ENCODE results near the gene GCNA. TPM values are rescaled to one million over a fixed set of nuclear protein-coding genes. Genes with fewer than 3 reads are reported as not detected.
"Not testable (repeated sequence)": the region's sequence is repeated elsewhere in the genome, so short reads cannot be mapped to it uniquely, and the experiment has no call there.

Gene GCNA
- total RNA-seq, 4 donors from 2014 or later: 3.0 to 15.7 (median 4.9) TPM

GRCh38 chrX:71546879-71547278 lies 31.4 kb upstream of the GCNA start:
- Histone ChIP-seq H3K36me3 (peaks cover 0 to 52% (median 0%) of the 10 kb centered on the region in 3 donors), H3K9me3 (no peaks in the 10 kb centered on the region), H3K4me3 (no peak overlapping the region), H3K27ac (no peak overlapping the region), H3K27me3 (no peaks in the 10 kb centered on the region), H3K4me1 (peaks cover 0 to 14% (median 0%) of the 10 kb centered on the region in 4 donors)
- DNase-seq: no peak
- no peak for TF ChIP-seq POLR2A (IDR thresholded peaks at IDR 0.05)
- no peak for TF ChIP-seq CTCF (IDR thresholded peaks at IDR 0.05)

DNA sequence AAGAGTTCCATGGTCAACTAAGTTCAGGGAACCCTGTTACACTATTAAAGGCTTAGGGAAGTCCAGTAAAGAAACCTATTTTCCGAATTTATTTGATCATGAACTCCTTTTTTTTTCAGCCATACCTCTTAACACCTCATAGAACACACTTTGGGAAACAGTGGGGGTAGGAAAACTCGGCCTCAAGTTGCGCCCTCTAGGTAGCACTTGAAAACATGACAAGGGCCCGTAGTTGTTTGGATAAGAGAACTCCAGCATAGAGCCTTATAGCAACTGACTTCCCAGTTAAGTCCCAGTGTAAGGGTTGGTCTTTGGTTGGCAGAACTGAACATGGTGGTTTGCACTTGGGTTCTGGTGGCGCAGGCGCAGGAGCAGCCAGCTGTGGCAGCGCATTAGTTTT lies 30.9 kb upstream of the GCNA start:
- Histone ChIP-seq H3K36me3 (peaks cover 0 to 54% (median 0%) of the 10 kb centered on the region in 3 donors), H3K27me3 (no peaks in the 10 kb centered on the region), H3K9me3 (no peaks in the 10 kb centered on the region), H3K27ac (no peak overlapping the region), H3K4me3 (no peak overlapping the region), H3K4me1 (peaks cover 0 to 9% (median 0%) of the 10 kb centered on the region in 4 donors)
- no peak for TF ChIP-seq CTCF (IDR thresholded peaks at IDR 0.05)
- TF ChIP-seq POLR2A (IDR thresholded peaks at IDR 0.05): no peak
- DNase-seq: no peak

GRCh38 chrX:71549986-71550385 lies 28.3 kb upstream of the GCNA start:
- H3K9me3 ChIP-seq: no peaks in the 10 kb centered on the region
- no peak overlapping the region for H3K4me3 ChIP-seq
- H3K27me3 ChIP-seq: no peaks in the 10 kb centered on the region
- H3K36me3 ChIP-seq: peaks cover 0 to 51% (median 0%) of the 10 kb centered on the region in 3 donors
- no peak overlapping the region for H3K27ac ChIP-seq
- DNase-seq: no peak
- no peaks in the 10 kb centered on the region for H3K4me1 ChIP-seq
- no peak for TF ChIP-seq CTCF (IDR thresholded peaks at IDR 0.05)
- TF ChIP-seq POLR2A (IDR thresholded peaks at IDR 0.05): no peak

DNA sequence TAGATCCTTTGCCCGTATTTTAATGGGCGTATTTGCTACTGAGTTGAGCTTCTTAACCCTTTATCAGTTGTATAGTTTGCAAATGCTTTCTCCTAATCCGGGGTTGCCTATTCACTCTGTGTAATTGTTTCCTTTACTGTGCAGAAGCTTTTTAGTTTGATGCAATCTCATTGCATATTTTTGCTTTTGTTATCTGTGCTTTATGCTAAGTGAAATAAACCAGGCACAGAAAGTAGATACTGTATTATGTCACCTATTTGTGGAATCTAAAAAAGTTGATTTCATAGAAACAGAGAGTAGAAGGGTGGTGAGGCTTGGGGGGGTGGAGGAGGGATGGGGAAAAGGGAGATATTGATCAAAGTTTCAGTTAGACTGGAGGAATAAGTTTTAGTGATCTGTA lies 27.7 kb upstream of the GCNA start:
- no peak for TF ChIP-seq POLR2A (IDR thresholded peaks at IDR 0.05)
- no peak for TF ChIP-seq CTCF (IDR thresholded peaks at IDR 0.05)
- no peak for DNase-seq
- Histone ChIP-seq H3K4me3 (no peak overlapping the region), H3K27ac (no peak overlapping the region), H3K4me1 (no peaks in the 10 kb centered on the region), H3K27me3 (no peaks in the 10 kb centered on the region), H3K36me3 (peaks cover 0 to 55% (median 0%) of the 10 kb centered on the region in 3 donors), H3K9me3 (no peaks in the 10 kb centered on the region)

DNA sequence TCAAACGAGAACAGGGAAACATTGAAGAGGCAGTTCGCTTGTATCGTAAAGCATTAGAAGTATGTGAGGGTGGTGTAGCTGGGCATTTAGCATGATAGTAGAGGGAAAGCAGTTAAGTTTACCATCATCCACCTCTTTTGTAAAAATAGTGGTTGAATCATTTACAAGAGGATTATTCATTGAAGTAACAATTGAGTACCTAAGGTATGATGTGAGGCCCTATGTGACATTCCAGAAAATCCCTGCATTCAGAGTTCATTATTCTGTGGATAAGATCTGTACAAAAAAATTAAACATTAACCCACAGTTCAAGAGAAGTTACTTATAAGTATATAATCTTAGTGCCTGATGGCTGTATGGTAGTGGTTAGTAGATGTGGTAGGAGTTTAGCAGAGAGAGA lies 22.2 kb upstream of the GCNA start:
- TF ChIP-seq CTCF (IDR thresholded peaks at IDR 0.05) (no peak), POLR2A (IDR thresholded peaks at IDR 0.05) (no peak)
- no peaks in the 10 kb centered on the region for H3K9me3 ChIP-seq
- no peaks in the 10 kb centered on the region for H3K27me3 ChIP-seq
- no peaks in the 10 kb centered on the region for H3K4me1 ChIP-seq
- no peak overlapping the region for H3K4me3 ChIP-seq
- DNase-seq: no peak
- H3K36me3 ChIP-seq: peaks cover 0 to 66% (median 2%) of the 10 kb centered on the region in 3 donors
- H3K27ac ChIP-seq: no peak overlapping the region

DNA sequence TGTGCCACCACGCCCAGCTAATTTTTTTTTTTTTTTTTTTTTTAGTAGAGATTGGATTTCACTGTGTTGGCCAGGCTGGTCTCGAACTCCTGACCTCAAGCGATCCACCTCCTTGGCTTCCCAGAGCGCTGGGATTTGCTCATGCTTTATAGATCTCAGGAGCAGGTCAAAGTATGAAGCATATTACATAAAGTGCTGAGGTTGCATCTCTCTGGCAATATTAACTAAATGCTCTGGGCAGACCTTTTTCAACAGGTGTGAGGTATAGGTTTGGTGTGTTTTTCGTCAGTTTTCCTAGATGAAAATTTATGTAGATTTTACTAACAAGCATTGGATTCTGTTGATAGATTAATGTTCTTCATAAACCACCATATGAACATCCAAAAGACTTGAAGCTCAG lies 19.3 kb upstream of the GCNA start:
- no peak for DNase-seq
- Histone ChIP-seq H3K27me3 (no peaks in the 10 kb centered on the region), H3K4me1 (no peaks in the 10 kb centered on the region), H3K4me3 (no peak overlapping the region), H3K36me3 (peaks cover 0 to 78% (median 2%) of the 10 kb centered on the region in 3 donors), H3K9me3 (no peaks in the 10 kb centered on the region), H3K27ac (no peak overlapping the region)
- no peak for TF ChIP-seq POLR2A (IDR thresholded peaks at IDR 0.05)
- no peak for TF ChIP-seq CTCF (IDR thresholded peaks at IDR 0.05)

GRCh38 chrX:71559773-71560172 lies 18.5 kb upstream of the GCNA start:
- H3K4me1 ChIP-seq, H3K9me3 ChIP-seq, DNase-seq, H3K4me3 ChIP-seq, H3K27me3 ChIP-seq, H3K27ac ChIP-seq: not testable (repeated sequence)
- H3K36me3 ChIP-seq: peaks cover 0 to 86% (median 2%) of the 10 kb centered on the region in 3 donors
